DND-41 (cell line): ENCODE data around the gene HOXD4.

Source experiments
- ATAC-seq: fragments of 200-7000 bp; cut with Tn5 transposase; 3 replicates; pipeline ENCODE4 v1.9.1; 2021; ENCODE audit warnings: low read depth; ENCODE audit not compliant: insufficient read depth
- DNase-seq: peaks from one replicate; pipeline ENCODE4 v3.0.0-alpha.2; 2020
- H2AFZ ChIP-seq: 2 replicates; pipeline ENCODE4 v1.6.0; 2012; ENCODE audit warnings: low read depth, low read length
- H3K27ac ChIP-seq: 2 replicates; pipeline ENCODE4 v1.5.1; 2012; ENCODE audit warnings: low read length, inconsistent platforms
- H3K27me3 ChIP-seq: fragments of 200-600 bp; sonication (generic); 2 replicates; pipeline ENCODE4 v1.6.0; 2012; ENCODE audit warnings: low read length, mild to moderate bottlenecking, inconsistent platforms; ENCODE audit not compliant: insufficient read depth, poor library complexity
- H3K36me3 ChIP-seq: 2 replicates; pipeline ENCODE4 v1.5.1; 2012; ENCODE audit warnings: low read length, inconsistent platforms; ENCODE audit not compliant: insufficient read depth
- H3K4me1 ChIP-seq: 2 replicates; pipeline ENCODE4 v1.5.1; 2012; ENCODE audit warnings: mild to moderate bottlenecking, low read length; ENCODE audit not compliant: insufficient read depth
- H3K4me2 ChIP-seq: 2 replicates; pipeline ENCODE4 v1.6.0; 2012; ENCODE audit warnings: mild to moderate bottlenecking, moderate library complexity, low read length, inconsistent platforms; ENCODE audit not compliant: insufficient read depth
- H3K4me3 ChIP-seq, 2 experiments: fragments of 200-600 bp in 1 of 2; shearing (Covaris generic) in 1 of 2; 2 replicates each; pipeline ENCODE4 v1.5.1; 2012 to 2016; ENCODE audit warnings: inconsistent platforms in 2 of 2, low read length in 2 of 2, mild to moderate bottlenecking in 2 of 2, low read depth in 1 of 2, moderate library complexity in 1 of 2
- H3K79me2 ChIP-seq: 2 replicates; pipeline ENCODE4 v1.6.0; 2012; ENCODE audit warnings: low read length, inconsistent platforms; ENCODE audit not compliant: insufficient read depth
- H3K9ac ChIP-seq: 2 replicates; pipeline ENCODE4 v1.6.0; 2012; ENCODE audit warnings: low read depth, mild to moderate bottlenecking, inconsistent platforms, low read length, moderate library complexity
- H3K9me3 ChIP-seq: 2 replicates; pipeline ENCODE4 v1.5.1; 2012; ENCODE audit warnings: low read length, moderate library complexity, mild to moderate bottlenecking, inconsistent platforms; ENCODE audit not compliant: insufficient read depth, severe bottlenecking
- H4K20me1 ChIP-seq: 2 replicates; pipeline ENCODE4 v1.6.0; 2012; ENCODE audit warnings: low read length; ENCODE audit not compliant: insufficient read depth
- EZH2 ChIP-seq: IDR thresholded peaks from 3 replicates; pipeline ENCODE4 v1.6.1; 2012; ENCODE audit warnings: borderline replicate concordance, low read depth, mild to moderate bottlenecking, moderate library complexity, low read length, inconsistent platforms; ENCODE audit not compliant: severe bottlenecking
- TF ChIP-seq, protein P1 (sequence below): IDR thresholded peaks from 2 replicates; pipeline ENCODE4 v1.5.1; 2012; ENCODE audit warnings: borderline replicate concordance, low read length, moderate library complexity, mild to moderate bottlenecking; ENCODE audit not compliant: poor library complexity, severe bottlenecking; ENCODE audit errors: extremely low read depth

HOXD4 gene

DNA sequence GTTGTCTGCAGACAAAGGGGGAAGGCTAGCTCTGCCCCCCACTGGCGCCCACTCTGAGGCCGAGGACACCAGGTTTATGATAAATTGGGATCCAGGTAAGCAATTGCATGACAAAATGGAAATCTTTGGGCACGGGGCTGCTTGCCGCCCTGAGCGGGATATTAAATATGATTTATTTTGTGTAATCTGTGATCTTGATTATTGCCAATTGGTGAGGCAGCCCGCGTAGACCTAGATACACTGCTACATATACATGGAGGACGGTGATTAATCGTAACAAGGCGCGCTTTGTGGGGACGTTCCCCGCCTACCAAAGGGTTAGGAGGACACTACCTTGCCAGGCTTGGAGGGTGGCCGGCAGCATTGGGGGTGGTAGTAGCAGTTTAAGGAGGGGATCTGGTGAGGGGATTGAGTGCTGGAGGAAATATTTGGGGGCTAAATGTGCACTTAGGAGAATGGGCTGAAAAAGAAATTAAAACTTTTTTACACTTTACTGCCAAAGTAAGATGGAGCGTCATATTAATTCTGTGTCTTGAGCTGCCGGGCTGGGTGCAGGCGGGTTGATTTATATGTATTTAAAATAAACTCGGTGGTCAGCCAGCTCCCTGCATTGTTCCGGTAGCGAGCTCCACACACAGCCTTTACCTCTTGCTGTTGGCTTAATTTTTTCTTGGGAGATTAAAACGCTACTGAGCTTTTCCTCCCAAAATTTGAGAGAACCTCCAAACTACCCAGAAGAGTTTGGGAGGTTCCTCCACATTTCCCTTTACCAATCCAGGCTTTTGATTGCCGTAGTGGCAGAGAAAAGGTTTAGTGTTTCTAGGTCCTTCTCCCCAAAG is 9.9 kb downstream of the HOXD4 start:
- DNase-seq (no peak), ATAC-seq (no peak)
- H3K27ac ChIP-seq, result no peak overlapping the region
- H2AFZ ChIP-seq, result no peak overlapping the region
- H3K4me1 ChIP-seq, result no peaks in the 10 kb centered on the region
- H3K9me3 ChIP-seq, result no peaks in the 10 kb centered on the region
- no peak for TF ChIP-seq EZH2
- TF ChIP-seq, protein P1, sequence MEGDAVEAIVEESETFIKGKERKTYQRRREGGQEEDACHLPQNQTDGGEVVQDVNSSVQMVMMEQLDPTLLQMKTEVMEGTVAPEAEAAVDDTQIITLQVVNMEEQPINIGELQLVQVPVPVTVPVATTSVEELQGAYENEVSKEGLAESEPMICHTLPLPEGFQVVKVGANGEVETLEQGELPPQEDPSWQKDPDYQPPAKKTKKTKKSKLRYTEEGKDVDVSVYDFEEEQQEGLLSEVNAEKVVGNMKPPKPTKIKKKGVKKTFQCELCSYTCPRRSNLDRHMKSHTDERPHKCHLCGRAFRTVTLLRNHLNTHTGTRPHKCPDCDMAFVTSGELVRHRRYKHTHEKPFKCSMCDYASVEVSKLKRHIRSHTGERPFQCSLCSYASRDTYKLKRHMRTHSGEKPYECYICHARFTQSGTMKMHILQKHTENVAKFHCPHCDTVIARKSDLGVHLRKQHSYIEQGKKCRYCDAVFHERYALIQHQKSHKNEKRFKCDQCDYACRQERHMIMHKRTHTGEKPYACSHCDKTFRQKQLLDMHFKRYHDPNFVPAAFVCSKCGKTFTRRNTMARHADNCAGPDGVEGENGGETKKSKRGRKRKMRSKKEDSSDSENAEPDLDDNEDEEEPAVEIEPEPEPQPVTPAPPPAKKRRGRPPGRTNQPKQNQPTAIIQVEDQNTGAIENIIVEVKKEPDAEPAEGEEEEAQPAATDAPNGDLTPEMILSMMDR, result no peak
- H3K9ac ChIP-seq, result no peak overlapping the region
- no peak overlapping the region for H3K4me2 ChIP-seq
- H3K36me3 ChIP-seq, result no peaks in the 10 kb centered on the region
- H4K20me1 ChIP-seq, result no peaks in the 10 kb centered on the region
- no peaks in the 10 kb centered on the region for H3K79me2 ChIP-seq
- no peak overlapping the region for H3K4me3 ChIP-seq
- peaks cover under 1% of the 10 kb centered on the region for H3K27me3 ChIP-seq

DNA sequence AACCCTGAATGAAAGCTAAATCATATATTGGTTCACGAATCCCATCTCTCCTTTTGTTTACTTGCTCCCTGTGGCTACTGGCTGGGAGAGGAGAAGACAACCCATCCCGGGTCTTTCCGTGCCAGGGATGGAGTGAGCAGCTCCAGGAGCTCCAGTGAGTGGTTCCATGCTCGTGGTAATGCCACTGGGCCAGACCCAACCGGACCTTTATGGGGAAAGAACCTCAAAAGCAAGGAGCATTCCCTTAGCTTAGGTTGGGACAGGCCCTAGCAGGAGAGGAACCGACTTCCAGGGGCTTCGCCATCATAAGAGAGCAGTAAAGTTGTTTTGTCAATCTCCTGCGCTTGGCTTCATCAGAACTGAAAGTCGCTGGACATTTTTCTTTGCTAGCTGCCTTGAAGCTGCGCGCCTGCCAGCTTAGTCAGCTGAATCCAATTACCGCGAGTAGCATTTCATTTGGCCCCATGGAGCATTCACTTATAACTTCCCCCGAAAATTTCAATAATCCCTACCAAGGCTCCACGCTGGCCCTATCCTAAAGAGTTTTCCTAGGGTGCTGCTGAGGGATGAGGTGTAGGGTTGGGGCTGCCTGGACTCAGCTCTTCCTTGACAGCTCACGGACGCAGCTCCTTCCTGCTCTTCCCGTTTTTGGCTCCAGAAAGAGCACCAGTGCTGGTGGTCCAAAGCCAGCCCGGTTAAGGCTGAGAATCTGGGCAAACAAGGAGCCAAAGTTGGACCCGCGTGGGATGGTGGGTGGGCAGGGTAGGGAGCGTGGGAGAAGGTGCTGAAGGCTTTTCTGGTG is 10.7 kb downstream of the HOXD4 start:
- H3K9ac ChIP-seq, result no peak overlapping the region
- no peaks in the 10 kb centered on the region for H3K79me2 ChIP-seq
- no peaks in the 10 kb centered on the region for H3K9me3 ChIP-seq
- H4K20me1 ChIP-seq, result no peaks in the 10 kb centered on the region
- H3K27ac ChIP-seq, result no peak overlapping the region
- ATAC-seq (no peak), DNase-seq (no peak)
- H3K27me3 ChIP-seq, result peaks cover 3% of the 10 kb centered on the region
- no peak overlapping the region for H3K4me2 ChIP-seq
- H3K4me3 ChIP-seq, result no peak overlapping the region
- no peak overlapping the region for H2AFZ ChIP-seq
- H3K4me1 ChIP-seq, result no peaks in the 10 kb centered on the region
- TF ChIP-seq EZH2, result no peak
- TF ChIP-seq, protein P1, result no peak
- no peaks in the 10 kb centered on the region for H3K36me3 ChIP-seq

DNA sequence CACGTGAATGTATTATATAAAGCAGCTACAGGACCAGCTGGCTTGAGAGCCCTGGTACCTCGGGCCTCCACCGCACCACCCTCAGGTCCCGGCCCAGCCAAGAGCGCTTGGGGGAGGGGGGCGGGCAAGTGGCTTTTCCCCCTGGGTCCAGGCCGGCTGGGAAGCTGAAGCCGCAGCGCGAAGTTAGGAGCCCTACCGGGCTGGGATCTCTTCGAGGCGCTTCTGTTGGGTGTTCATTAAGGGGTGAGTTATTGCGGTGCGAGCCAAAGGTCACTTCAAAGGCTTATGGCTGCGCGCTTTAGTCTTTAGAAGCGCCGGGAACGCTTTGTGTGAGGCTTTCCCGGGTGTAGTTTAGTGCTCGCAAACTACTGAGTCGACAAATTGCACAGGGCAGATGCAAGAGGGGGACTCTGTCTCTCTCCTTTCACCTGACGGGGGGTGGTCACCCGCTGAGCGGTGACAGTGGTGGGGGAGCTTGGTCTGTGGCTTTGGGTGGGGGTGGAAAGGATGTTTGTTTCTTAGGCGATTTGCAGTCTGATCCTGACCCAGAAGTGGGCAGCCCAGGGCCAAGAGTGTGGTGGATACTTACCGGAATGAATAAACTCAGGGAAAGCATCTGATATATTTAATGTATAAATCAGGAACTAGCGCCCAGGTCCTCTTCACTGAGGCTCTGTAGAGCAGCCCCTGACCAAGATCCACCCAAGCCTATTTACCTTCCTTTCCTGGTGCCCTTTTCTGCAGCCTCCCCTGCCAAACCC is 11.7 kb downstream of the HOXD4 start:
- no peak overlapping the region for H2AFZ ChIP-seq
- no peaks in the 10 kb centered on the region for H4K20me1 ChIP-seq
- no peaks in the 10 kb centered on the region for H3K79me2 ChIP-seq
- ATAC-seq, result no peak
- DNase-seq, result no peak
- no peak overlapping the region for H3K27ac ChIP-seq
- H3K4me1 ChIP-seq, result no peaks in the 10 kb centered on the region
- H3K9ac ChIP-seq, result no peak overlapping the region
- H3K36me3 ChIP-seq, result no peaks in the 10 kb centered on the region
- peaks cover 3% of the 10 kb centered on the region for H3K27me3 ChIP-seq
- no peaks in the 10 kb centered on the region for H3K9me3 ChIP-seq
- H3K4me2 ChIP-seq, result no peak overlapping the region
- TF ChIP-seq, protein P1, result no peak
- TF ChIP-seq EZH2, result no peak
- H3K4me3 ChIP-seq, result no peak overlapping the region
